T-cell (primary cell): ENCODE data around the gene INHBE. TPM values are rescaled to one million over a fixed set of nuclear protein-coding genes. Genes with fewer than 3 reads are reported as not detected.

ENCODE experiments used
- ATAC-seq, 4 experiments: fragments of 200-7000 bp in 3 of 4; fragments of 150-1000 bp in 1 of 4; cut with Tn5 transposase; replicated peaks in 1 of 4; 1 replicate in 3 of 4; 2 replicates in 1 of 4; pipeline ENCODE4 v1.10.0; 2021; ENCODE audit warnings: moderate library complexity in 3 of 4, mild to moderate bottlenecking in 2 of 4, moderate number of reproducible peaks in 1 of 4
- CTCF ChIA-PET, 2 donors: fragments of 300-600 bp; sonication (Branson Sonifier 250); formaldehyde crosslinking; loops; one replicate each; lab custom pipeline; 2022; ENCODE audit warnings: antibody characterized with exemption in 2 of 2; lab: Charles Lee
- POLR2A ChIA-PET, 2 donors: fragments of 300-600 bp; sonication (Branson Sonifier 250); formaldehyde crosslinking; loops; one replicate each; lab custom pipeline; 2022; ENCODE audit warnings: antibody characterized with exemption in 2 of 2; lab: Charles Lee
- DNase-seq, 35 experiments: peaks; one replicate each; pipeline versions ENCODE4 v3.0.0 to v3.0.0-alpha.2; 2013 to 2023
- H3K27ac ChIP-seq: one replicate; pipeline ENCODE4 v1.5.1; 2013; ENCODE audit warnings: low read length
- H3K27me3 ChIP-seq, 2 experiments: replicated peaks in 1 of 2; 1 replicate in 1 of 2; 2 replicates in 1 of 2; pipeline versions ENCODE4 v1.6.1 to v1.7.0; 2013; ENCODE audit warnings: low read length in 1 of 2, mixed read lengths in 1 of 2; ENCODE audit not compliant: control insufficient read depth in 2 of 2, insufficient read depth in 2 of 2; ENCODE audit errors: extremely low read depth in 1 of 2
- H3K36me3 ChIP-seq, 2 donors: 1 replicate in 1 of 2; 2 replicates in 1 of 2; pipeline versions ENCODE4 v1.6.1 to v1.7.0; 2013; ENCODE audit warnings: low read length in 1 of 2; ENCODE audit not compliant: control insufficient read depth in 2 of 2, insufficient read depth in 1 of 2; ENCODE audit errors: extremely low read depth in 1 of 2
- H3K4me1 ChIP-seq, 2 experiments: 1 replicate in 1 of 2; 2 replicates in 1 of 2; pipeline versions ENCODE4 v1.6.1 to v1.7.0; 2013; ENCODE audit warnings: low read length in 2 of 2, mixed read lengths in 1 of 2; ENCODE audit not compliant: insufficient read depth in 2 of 2, control insufficient read depth in 1 of 2; ENCODE audit errors: extremely low read depth in 1 of 2
- H3K4me3 ChIP-seq, 2 donors: 1 replicate in 1 of 2; 2 replicates in 1 of 2; pipeline versions ENCODE4 v1.5.1 to v1.7.0; 2013; ENCODE audit warnings: mild to moderate bottlenecking in 2 of 2, low read length in 1 of 2, moderate library complexity in 1 of 2; ENCODE audit not compliant: control insufficient read depth in 1 of 2; ENCODE audit errors: extremely low read depth in 1 of 2
- H3K9me3 ChIP-seq: 2 replicates; pipeline ENCODE4 v1.7.0; 2013
- H3K27ac Mint-ChIP-seq, 2 donors: one replicate each; pipeline ENCODE4 v1.8.0; 2020 to 2021; ENCODE audit warnings: mild to moderate bottlenecking in 2 of 2, mixed read lengths in 2 of 2
- H3K27me3 Mint-ChIP-seq, 2 donors: one replicate each; pipeline ENCODE4 v1.8.0; 2021 to 2022; ENCODE audit warnings: mixed read lengths in 2 of 2
- H3K36me3 Mint-ChIP-seq: one replicate; pipeline ENCODE4 v1.8.0; 2021; ENCODE audit warnings: mixed read lengths
- H3K4me1 Mint-ChIP-seq, 3 donors: one replicate each; pipeline ENCODE4 v1.8.0; 2020 to 2022; ENCODE audit warnings: mixed read lengths in 3 of 3, mild to moderate bottlenecking in 1 of 3
- H3K4me3 Mint-ChIP-seq, 3 donors: one replicate each; pipeline ENCODE4 v1.8.0; 2020 to 2022; ENCODE audit warnings: mild to moderate bottlenecking in 3 of 3, mixed read lengths in 3 of 3, moderate library complexity in 3 of 3
- H3K9me3 Mint-ChIP-seq, 3 donors: one replicate each; pipeline ENCODE4 v1.8.0; 2020 to 2022; ENCODE audit warnings: mixed read lengths in 3 of 3
- WGBS: methylation state at CpG from one replicate; pipeline ENCODE4 v1.1.5; 2013; ENCODE audit warnings: missing lambda C conversion rate; ENCODE audit not compliant: insufficient coverage; 5-methylcytosine and 5-hydroxymethylcytosine counted together
- total RNA-seq, 35 experiments: library from RNA in 6 of 35; stranded (reverse) in 6 of 35; fragments of 120-200 nt in 1 of 35; gene quantifications; one replicate each; pipeline versions ENCODE4 v1.2.1 to v1.2.4 and lab custom pipeline; 2013 to 2026

INHBE gene
- total RNA-seq, 5 donors from 2014 or later (not counting 1 experiment from before 2014, with no cell fraction given): 0.09 to 0.13 (median 0.12) TPM; not detected in 2

DNA sequence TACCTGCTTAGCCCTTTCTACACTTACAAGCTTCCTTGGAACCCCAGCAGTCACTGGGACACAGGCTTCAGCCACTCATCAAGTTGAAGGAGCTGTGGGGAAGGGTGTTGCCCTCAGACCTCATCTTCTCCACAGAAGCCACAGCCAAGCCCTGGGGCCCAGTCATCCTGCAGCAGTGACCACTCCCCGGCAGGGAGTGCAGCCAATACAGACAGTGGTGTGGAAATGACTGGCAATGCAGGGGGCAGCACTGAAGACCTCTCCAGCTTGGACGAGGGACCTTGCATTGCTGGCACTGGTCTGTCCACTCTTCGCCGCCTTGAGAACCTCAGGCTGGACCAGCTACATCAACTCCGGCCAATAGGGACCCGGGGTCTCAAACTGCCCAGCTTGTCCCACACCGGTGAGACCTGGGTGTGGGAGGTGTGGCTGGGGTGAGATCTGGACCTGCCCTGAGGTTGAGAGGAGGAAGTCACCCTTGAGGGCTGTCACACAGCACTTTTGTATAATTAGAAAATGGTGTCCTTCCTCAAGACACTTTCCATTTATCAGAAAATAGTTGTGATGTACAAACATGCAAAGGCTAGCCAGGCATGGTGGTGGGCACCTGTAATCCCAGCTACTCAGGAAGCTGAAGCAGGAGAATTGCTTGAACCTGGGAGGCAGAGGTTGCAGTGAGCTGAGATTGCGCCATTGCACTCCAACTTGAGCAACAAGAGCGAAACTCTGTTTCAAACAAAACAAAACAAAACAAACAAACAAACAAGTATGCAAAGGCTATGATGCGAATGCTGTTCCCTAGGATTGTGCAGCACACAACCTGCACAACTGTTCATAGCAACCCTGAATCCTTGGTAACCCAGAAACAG lies 14.4 kb downstream of the INHBE start:
- Mint-ChIP-seq H3K4me1 (peaks cover 35 to 52% (median 44%) of the 10 kb centered on the region in 3 donors), H3K4me3 (no peak overlapping the region), H3K9me3 (no peaks in the 10 kb centered on the region), H3K27ac (peak overlapping the region in 1 of 2 donors; percentile 11), H3K27me3 (no peaks in the 10 kb centered on the region), H3K36me3 (peaks cover 51% of the 10 kb centered on the region)
- ATAC-seq (no peak), DNase-seq (no peak)
- POLR2A ChIA-PET: interaction anchor here in 1 of 2 donors (0.5 to 0.7 kb wide), 2 partner anchors 139 to 208 kb away, joined by 3 to 5 read pairs; no protein-coding TSS in a partner anchor
- 92% methylated on average over 9 of the region's 10 CpGs for WGBS
- H3K4me1 ChIP-seq: peaks cover 0 to 41% of the 10 kb centered on the region in 2 experiments
- H3K4me3 ChIP-seq: no peak overlapping the region
- CTCF ChIA-PET: no interaction called here
- no peaks in the 10 kb centered on the region for H3K9me3 ChIP-seq
- H3K27me3 ChIP-seq: peaks cover 0 to 2% of the 10 kb centered on the region in 2 experiments
- H3K27ac ChIP-seq: no peak overlapping the region
- peaks cover 16 to 59% of the 10 kb centered on the region in 2 donors for H3K36me3 ChIP-seq

DNA sequence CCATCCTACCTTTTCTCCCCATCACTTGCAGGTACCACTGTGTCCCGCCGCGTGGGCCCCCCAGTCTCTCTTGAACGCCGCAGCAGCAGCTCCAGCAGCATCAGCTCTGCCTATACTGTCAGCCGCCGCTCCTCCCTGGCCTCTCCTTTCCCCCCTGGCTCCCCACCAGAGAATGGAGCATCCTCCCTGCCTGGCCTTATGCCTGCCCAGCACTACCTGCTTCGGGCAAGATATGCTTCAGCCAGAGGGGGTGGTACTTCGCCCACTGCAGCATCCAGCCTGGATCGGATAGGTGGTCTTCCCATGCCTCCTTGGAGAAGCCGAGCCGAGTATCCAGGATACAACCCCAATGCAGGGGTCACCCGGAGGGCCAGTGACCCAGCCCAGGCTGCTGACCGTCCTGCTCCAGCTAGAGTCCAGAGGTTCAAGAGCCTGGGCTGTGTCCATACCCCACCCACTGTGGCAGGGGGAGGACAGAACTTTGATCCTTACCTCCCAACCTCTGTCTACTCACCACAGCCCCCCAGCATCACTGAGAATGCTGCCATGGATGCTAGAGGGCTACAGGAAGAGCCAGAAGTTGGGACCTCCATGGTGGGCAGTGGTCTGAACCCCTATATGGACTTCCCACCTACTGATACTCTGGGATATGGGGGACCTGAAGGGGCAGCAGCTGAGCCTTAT lies 15.3 kb downstream of the INHBE start:
- Mint-ChIP-seq H3K9me3 (no peaks in the 10 kb centered on the region), H3K27me3 (no peaks in the 10 kb centered on the region), H3K36me3 (peaks cover 56% of the 10 kb centered on the region), H3K27ac (peak overlapping the region in 1 of 2 donors; percentile 61), H3K4me1 (peaks cover 41 to 57% (median 46%) of the 10 kb centered on the region in 3 donors), H3K4me3 (no peak overlapping the region)
- ChIA-PET CTCF (no interaction called here), POLR2A (no interaction called here)
- Histone ChIP-seq H3K27me3 (no peaks in the 10 kb centered on the region), H3K9me3 (no peaks in the 10 kb centered on the region), H3K4me1 (peaks cover 3 to 50% of the 10 kb centered on the region in 2 experiments), H3K36me3 (peaks cover 21 to 67% of the 10 kb centered on the region in 2 donors), H3K27ac (no peak overlapping the region), H3K4me3 (no peak overlapping the region)
- 98% methylated on average over 10 of the region's 14 CpGs for WGBS
- ATAC-seq (no peak), DNase-seq (no peak)

DNA sequence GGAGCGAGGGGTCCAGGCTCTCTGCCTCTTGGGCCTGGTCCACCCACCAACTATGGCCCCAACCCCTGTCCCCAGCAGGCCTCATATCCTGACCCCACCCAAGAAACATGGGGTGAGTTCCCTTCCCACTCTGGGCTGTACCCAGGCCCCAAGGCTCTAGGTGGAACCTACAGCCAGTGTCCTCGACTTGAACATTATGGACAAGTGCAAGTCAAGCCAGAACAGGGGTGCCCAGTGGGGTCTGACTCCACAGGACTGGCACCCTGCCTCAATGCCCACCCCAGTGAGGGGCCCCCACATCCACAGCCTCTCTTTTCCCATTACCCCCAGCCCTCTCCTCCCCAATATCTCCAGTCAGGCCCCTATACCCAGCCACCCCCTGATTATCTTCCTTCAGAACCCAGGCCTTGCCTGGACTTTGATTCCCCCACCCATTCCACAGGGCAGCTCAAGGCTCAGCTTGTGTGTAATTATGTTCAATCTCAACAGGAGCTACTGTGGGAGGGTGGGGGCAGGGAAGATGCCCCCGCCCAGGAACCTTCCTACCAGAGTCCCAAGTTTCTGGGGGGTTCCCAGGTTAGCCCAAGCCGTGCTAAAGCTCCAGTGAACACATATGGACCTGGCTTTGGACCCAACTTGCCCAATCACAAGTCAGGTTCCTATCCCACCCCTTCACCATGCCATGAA lies 16.0 kb downstream of the INHBE start:
- ChIA-PET CTCF (interaction anchor here (0.5 to 1.3 kb wide), 2 partner anchors 12 to 112 kb away, joined by 3 to 6 read pairs; no protein-coding TSS in a partner anchor), POLR2A (interaction anchor here in 1 of 2 donors (0.5 to 0.6 kb wide), 2 partner anchors 22 to 361 kb away, joined by 3 read pairs; no protein-coding TSS in a partner anchor)
- Histone ChIP-seq H3K27me3 (no peaks in the 10 kb centered on the region), H3K4me1 (peaks cover 3 to 57% of the 10 kb centered on the region in 2 experiments), H3K36me3 (peaks cover 24 to 71% of the 10 kb centered on the region in 2 donors), H3K27ac (no peak overlapping the region), H3K9me3 (no peaks in the 10 kb centered on the region), H3K4me3 (no peak overlapping the region)
- 93% methylated on average over 2 of the region's 4 CpGs for WGBS
- Mint-ChIP-seq H3K27ac (peak overlapping the region in 1 of 2 donors; percentile 61), H3K36me3 (peaks cover 57% of the 10 kb centered on the region), H3K4me1 (peaks cover 41 to 52% (median 45%) of the 10 kb centered on the region in 3 donors), H3K4me3 (no peak overlapping the region), H3K9me3 (no peaks in the 10 kb centered on the region), H3K27me3 (no peaks in the 10 kb centered on the region)
- DNase-seq (no peak), ATAC-seq (no peak)

DNA sequence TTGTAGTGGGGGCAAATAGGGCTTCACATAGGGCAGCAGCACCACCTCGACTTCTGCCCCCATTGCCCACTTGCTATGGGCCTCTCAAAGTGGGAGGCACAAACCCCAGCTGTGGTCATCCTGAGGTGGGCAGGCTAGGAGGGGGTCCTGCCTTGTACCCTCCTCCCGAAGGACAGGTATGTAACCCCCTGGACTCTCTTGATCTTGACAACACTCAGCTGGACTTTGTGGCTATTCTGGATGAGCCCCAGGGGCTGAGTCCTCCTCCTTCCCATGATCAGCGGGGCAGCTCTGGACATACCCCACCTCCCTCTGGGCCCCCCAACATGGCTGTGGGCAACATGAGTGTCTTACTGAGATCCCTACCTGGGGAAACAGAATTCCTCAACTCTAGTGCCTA lies 16.6 kb downstream of the INHBE start:
- Histone ChIP-seq H3K27ac (no peak overlapping the region), H3K36me3 (peaks cover 24 to 71% of the 10 kb centered on the region in 2 donors), H3K4me3 (no peak overlapping the region), H3K9me3 (no peaks in the 10 kb centered on the region), H3K4me1 (peaks cover 3 to 62% of the 10 kb centered on the region in 2 experiments), H3K27me3 (no peaks in the 10 kb centered on the region)
- Mint-ChIP-seq H3K9me3 (no peaks in the 10 kb centered on the region), H3K27ac (peak overlapping the region; percentile 66 to 89), H3K27me3 (no peaks in the 10 kb centered on the region), H3K36me3 (peaks cover 60% of the 10 kb centered on the region), H3K4me1 (peaks cover 43 to 57% (median 50%) of the 10 kb centered on the region in 3 donors), H3K4me3 (no peak overlapping the region)
- no peak for ATAC-seq
- CTCF ChIA-PET: interaction anchor here in 1 of 2 donors (1.3 kb wide), 1 partner anchor 13 kb away, joined by 6 read pairs; no protein-coding TSS in a partner anchor
- no peak for DNase-seq
- POLR2A ChIA-PET: interaction anchor here in 1 of 2 donors (0.6 to 0.8 kb wide), 2 partner anchors 22 to 46 kb away, joined by 3 read pairs; no protein-coding TSS in a partner anchor
- 100% methylated on average over 2 of the region's 3 CpGs for WGBS

DNA sequence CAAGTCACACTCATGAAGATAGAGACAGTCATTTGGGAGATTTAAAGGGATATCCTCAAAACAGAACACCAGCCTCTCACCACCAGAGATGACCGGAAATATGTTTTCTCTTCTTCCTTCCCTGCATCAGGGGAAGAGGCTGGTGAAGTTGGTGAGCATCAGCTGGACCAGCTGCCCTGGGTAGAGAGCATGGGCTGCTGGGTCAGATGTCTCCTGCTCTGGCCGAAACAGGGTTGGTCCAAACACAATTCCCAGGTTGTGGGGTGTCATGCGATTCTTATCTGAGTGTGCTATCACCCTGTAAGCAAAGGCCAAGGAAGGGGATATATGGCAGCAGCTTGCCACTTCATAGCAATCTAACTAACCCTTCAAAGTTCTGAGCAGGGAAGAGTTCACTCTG lies 17.3 kb downstream of the INHBE start:
- Histone ChIP-seq H3K4me3 (no peak overlapping the region), H3K27ac (no peak overlapping the region), H3K9me3 (no peaks in the 10 kb centered on the region), H3K4me1 (peaks cover 3 to 68% of the 10 kb centered on the region in 2 experiments), H3K27me3 (no peaks in the 10 kb centered on the region), H3K36me3 (peaks cover 24 to 71% of the 10 kb centered on the region in 2 donors)
- WGBS: no CpG with 5 or more reads among the region's 3 CpGs
- POLR2A ChIA-PET: interaction anchor here in 1 of 2 donors (0.8 kb wide), 1 partner anchor 45 kb away, joined by 3 read pairs; no protein-coding TSS in a partner anchor
- CTCF ChIA-PET: interaction anchor here in 1 of 2 donors (1.3 kb wide), 1 partner anchor 14 kb away, joined by 6 read pairs; no protein-coding TSS in a partner anchor
- Mint-ChIP-seq H3K4me1 (peaks cover 40 to 65% (median 57%) of the 10 kb centered on the region in 3 donors), H3K27me3 (no peaks in the 10 kb centered on the region), H3K27ac (peak overlapping the region; percentile 66 to 89), H3K9me3 (no peaks in the 10 kb centered on the region), H3K4me3 (no peak overlapping the region), H3K36me3 (peaks cover 58% of the 10 kb centered on the region)
- DNase-seq (no peak), ATAC-seq (no peak)
